Measurements from ENCODE around the gene SOBP.

DNA sequence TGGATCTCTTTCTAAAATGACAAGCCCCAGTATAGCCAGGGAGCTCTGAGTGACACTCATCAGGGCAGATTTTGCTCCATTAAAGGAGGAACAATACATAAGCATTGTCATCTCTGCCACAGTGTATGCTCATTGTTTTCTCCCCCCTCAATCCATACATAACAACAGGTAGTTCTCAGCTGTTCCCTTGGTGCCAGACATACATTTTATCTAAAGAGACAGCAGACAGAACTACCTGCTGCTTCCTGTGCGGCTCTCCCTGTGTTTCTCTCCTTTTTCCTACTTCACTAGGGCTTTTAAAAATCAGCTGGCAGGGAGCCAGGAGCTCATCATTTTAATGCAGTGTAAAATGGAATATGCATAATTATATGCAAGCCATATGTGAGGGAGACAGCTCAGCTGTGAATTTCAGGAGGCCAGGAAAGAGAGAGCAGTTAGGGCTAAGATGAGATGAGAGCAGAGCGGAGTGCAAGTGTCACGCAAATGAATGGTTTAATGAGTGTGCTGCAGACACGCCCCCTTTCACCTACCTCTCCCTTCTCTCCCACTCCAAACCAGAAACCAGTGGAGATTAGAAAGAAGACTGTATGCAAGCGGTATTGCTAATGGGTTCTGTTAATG, 96.0 kb downstream of the SOBP start:
- TF ChIP-seq, protein P1, sequence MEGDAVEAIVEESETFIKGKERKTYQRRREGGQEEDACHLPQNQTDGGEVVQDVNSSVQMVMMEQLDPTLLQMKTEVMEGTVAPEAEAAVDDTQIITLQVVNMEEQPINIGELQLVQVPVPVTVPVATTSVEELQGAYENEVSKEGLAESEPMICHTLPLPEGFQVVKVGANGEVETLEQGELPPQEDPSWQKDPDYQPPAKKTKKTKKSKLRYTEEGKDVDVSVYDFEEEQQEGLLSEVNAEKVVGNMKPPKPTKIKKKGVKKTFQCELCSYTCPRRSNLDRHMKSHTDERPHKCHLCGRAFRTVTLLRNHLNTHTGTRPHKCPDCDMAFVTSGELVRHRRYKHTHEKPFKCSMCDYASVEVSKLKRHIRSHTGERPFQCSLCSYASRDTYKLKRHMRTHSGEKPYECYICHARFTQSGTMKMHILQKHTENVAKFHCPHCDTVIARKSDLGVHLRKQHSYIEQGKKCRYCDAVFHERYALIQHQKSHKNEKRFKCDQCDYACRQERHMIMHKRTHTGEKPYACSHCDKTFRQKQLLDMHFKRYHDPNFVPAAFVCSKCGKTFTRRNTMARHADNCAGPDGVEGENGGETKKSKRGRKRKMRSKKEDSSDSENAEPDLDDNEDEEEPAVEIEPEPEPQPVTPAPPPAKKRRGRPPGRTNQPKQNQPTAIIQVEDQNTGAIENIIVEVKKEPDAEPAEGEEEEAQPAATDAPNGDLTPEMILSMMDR (IDR thresholded peaks at IDR 0.05): no peak
- TF ChIP-seq EP300 (IDR thresholded peaks at IDR 0.05) (no peak), POLR2A (IDR thresholded peaks at IDR 0.05) (no peak)
